GM23338 (cell line): ENCODE results near the gene USP27X. TPM values are rescaled to one million over a fixed set of nuclear protein-coding genes. Genes with fewer than 3 reads are reported as not detected.

Experiments used
- ATAC-seq: fragments of 200-7000 bp; cut with Tn5 transposase; 3 replicates; pipeline ENCODE4 v1.9.1; 2020
- DNase-seq: peaks from one replicate; pipeline ENCODE4 v3.0.0-alpha.2; 2015; ENCODE audit warnings: low spot score
- H2AFZ ChIP-seq: fragments of 200-600 bp; sonication (generic); 2 replicates; pipeline ENCODE4 v1.8.0; 2016; ENCODE audit warnings: antibody characterized with exemption, mild to moderate bottlenecking, moderate library complexity
- H3F3A ChIP-seq: fragments of 200-600 bp; sonication (generic); replicated peaks from 2 replicates; pipeline ENCODE4 v1.8.0; 2017; ENCODE audit warnings: antibody characterized with exemption, mixed run types, low read depth
- H3K27ac ChIP-seq: fragments of 200-600 bp; sonication (generic); 2 replicates; pipeline ENCODE4 v1.6.1; 2016; ENCODE audit warnings: low read depth
- H3K27me3 ChIP-seq: fragments of 200-600 bp; sonication (generic); 2 replicates; pipeline ENCODE4 v1.8.0; 2016; ENCODE audit warnings: mild to moderate bottlenecking, mixed run types, moderate library complexity; ENCODE audit not compliant: insufficient read depth
- H3K36me3 ChIP-seq: fragments of 200-600 bp; sonication (generic); 2 replicates; pipeline ENCODE4 v1.8.0; 2016; ENCODE audit warnings: mild to moderate bottlenecking; ENCODE audit not compliant: insufficient read depth
- H3K4me1 ChIP-seq: fragments of 200-600 bp; sonication (generic); 2 replicates; pipeline ENCODE4 v1.8.0; 2016; ENCODE audit warnings: mild to moderate bottlenecking, moderate library complexity; ENCODE audit not compliant: insufficient read depth
- H3K4me2 ChIP-seq: fragments of 200-600 bp; sonication (generic); 2 replicates; pipeline ENCODE4 v1.7.1; 2017; ENCODE audit warnings: mixed run types
- H3K4me3 ChIP-seq: fragments of 200-600 bp; sonication (generic); 2 replicates; pipeline ENCODE4 v1.6.1; 2016; ENCODE audit warnings: mixed run types
- H3K79me2 ChIP-seq: fragments of 200-600 bp; sonication (generic); replicated peaks from 2 replicates; pipeline ENCODE4 v1.8.0; 2017; ENCODE audit warnings: mild to moderate bottlenecking; ENCODE audit not compliant: insufficient read depth
- H3K9me2 ChIP-seq: fragments of 200-600 bp; sonication (generic); 2 replicates; pipeline ENCODE4 v1.8.0; 2017; ENCODE audit not compliant: insufficient read depth
- H4K20me1 ChIP-seq: fragments of 200-600 bp; sonication (generic); replicated peaks from 2 replicates; pipeline ENCODE4 v1.8.0; 2017; ENCODE audit warnings: mild to moderate bottlenecking; ENCODE audit not compliant: insufficient read depth
- H3K27ac Mint-ChIP-seq: 2 replicates; pipeline ENCODE4 v1.8.0; 2020; ENCODE audit warnings: inconsistent platforms, mild to moderate bottlenecking, moderate library complexity, mixed read lengths
- H3K27me3 Mint-ChIP-seq: 3 replicates; pipeline ENCODE4 v1.8.0; 2022; ENCODE audit warnings: low read depth, mild to moderate bottlenecking, moderate library complexity, mixed read lengths, inconsistent platforms; ENCODE audit not compliant: insufficient read depth, poor library complexity
- H3K36me3 Mint-ChIP-seq: 3 replicates; pipeline ENCODE4 v1.8.0; 2021; ENCODE audit warnings: low read depth, mild to moderate bottlenecking, inconsistent platforms, moderate library complexity, mixed read lengths
- H3K4me1 Mint-ChIP-seq: 3 replicates; pipeline ENCODE4 v1.8.0; 2020; ENCODE audit warnings: mild to moderate bottlenecking, inconsistent platforms, mixed read lengths
- H3K4me3 Mint-ChIP-seq: 3 replicates; pipeline ENCODE4 v1.8.0; 2021; ENCODE audit warnings: moderate library complexity, mild to moderate bottlenecking, inconsistent platforms, mixed read lengths
- H3K9me3 Mint-ChIP-seq: 3 replicates; pipeline ENCODE4 v1.8.0; 2020; ENCODE audit warnings: moderate library complexity, mild to moderate bottlenecking, inconsistent platforms, mixed read lengths
- CTCF ChIP-seq, 2 experiments: fragments of 200-600 bp in 1 of 2; sonication (generic) in 1 of 2; conservative IDR thresholded peaks; 2 replicates each; pipeline versions ENCODE4 v1.5.1 to v1.6.1; 2016 to 2017; ENCODE audit warnings: antibody characterized with exemption in 2 of 2, low read depth in 2 of 2, mild to moderate bottlenecking in 2 of 2, moderate library complexity in 1 of 2
- ETS1 ChIP-seq: IDR thresholded peaks from 2 replicates; pipeline ENCODE4 v1.6.1; 2016; ENCODE audit warnings: antibody characterized with exemption
- EZH2phosphoT487 ChIP-seq: fragments of 200-600 bp; sonication (generic); IDR thresholded peaks from one replicate; pipeline ENCODE4 v1.8.1; 2018; ENCODE audit warnings: antibody characterized with exemption; ENCODE audit not compliant: unreplicated experiment
- JUNB ChIP-seq: IDR thresholded peaks from one replicate; pipeline ENCODE4 v1.6.1; 2016; ENCODE audit warnings: antibody characterized with exemption; ENCODE audit not compliant: unreplicated experiment
- NANOG ChIP-seq: IDR thresholded peaks from 2 replicates; pipeline ENCODE4 v1.6.1; 2016; ENCODE audit warnings: antibody characterized with exemption, borderline replicate concordance
- POLR2AphosphoS5 ChIP-seq: IDR thresholded peaks from 2 replicates; pipeline ENCODE4 v1.6.1; 2016; ENCODE audit warnings: antibody characterized with exemption, low read depth
- REST ChIP-seq: IDR thresholded peaks from one replicate; pipeline ENCODE4 v1.6.1; 2018; ENCODE audit warnings: antibody characterized with exemption; ENCODE audit not compliant: unreplicated experiment
- STAT1 ChIP-seq: IDR thresholded peaks from one replicate; pipeline ENCODE4 v1.6.1; 2016; ENCODE audit warnings: antibody characterized with exemption; ENCODE audit not compliant: unreplicated experiment
- ZNF114 ChIP-seq: fragments of 250-450 bp; sonication (Bioruptor Pico); IDR thresholded peaks from 2 replicates; pipeline ENCODE4 v1.5.0; 2020; ENCODE audit warnings: mild to moderate bottlenecking, moderate library complexity
- ZNF331 ChIP-seq: fragments of 250-450 bp; sonication (Bioruptor Pico); IDR thresholded peaks from 2 replicates; pipeline ENCODE4 v1.5.0; 2020; ENCODE audit warnings: low read depth, mild to moderate bottlenecking, moderate library complexity
- polyA plus RNA-seq: library from polyadenylated mRNA; unstranded; fragments of >200 nt; fragmentation: Nextera tagmentation; extraction: Ambion mirVana; gene quantifications from 2 replicates; pipeline ENCODE4 v1.2.1, GENCODE V29; 2016
- total RNA-seq: library from RNA; depleted of rRNA; stranded (reverse); fragments of >200 nt; shearing (Covaris generic); gene quantifications from 2 replicates; pipeline ENCODE4 v1.2.3, GENCODE V29; 2014

Gene USP27X
- total and polyA plus RNA-seq, 2 experiments from 2014 or later, result 1.1 to 5.0 TPM

- H3K4me3 ChIP-seq, result no peak overlapping the region
- H3K4me3 Mint-ChIP-seq, result peak overlapping the region; percentile 81; the same call in 2 of the 3 replicates
Observed at GRCh38 chrX:49880668-49881067, 1.4 kb downstream of the USP27X start.

GRCh38 chrX:49884290-49884862 lies 5.1 kb downstream of the USP27X start:
- no peak overlapping the region for H3K4me3 ChIP-seq
- peak overlapping the region; percentile 45; the same call in 1 of the 2 replicates for H3K27ac Mint-ChIP-seq
- no peak overlapping the region for H3K4me3 Mint-ChIP-seq

More at GRCh38 chrX:49880668-49881067, 1.4 kb downstream of the USP27X start:
- Histone ChIP-seq H3K4me2 (peak overlapping the region; percentile 76), H3K36me3 (no peaks in the 10 kb centered on the region), H3K9me2 (no peaks in the 10 kb centered on the region), H3K27ac (no peak overlapping the region), H3K79me2 (no peaks in the 10 kb centered on the region), H3K4me1 (no peaks in the 10 kb centered on the region; the same call in 1 of the 2 replicates), H3F3A (no peaks in the 10 kb centered on the region), H3K27me3 (0 out of 2 replicates have a peak, but pooled peaks cover 2% of the 10 kb centered on the region), H2AFZ (no peak overlapping the region), H4K20me1 (no peaks in the 10 kb centered on the region)
- H3K4me1 Mint-ChIP-seq, result peaks cover 12% of the 10 kb centered on the region; the same call in 2 of the 3 replicates
- ATAC-seq, result no peak
- H3K36me3 Mint-ChIP-seq, result peaks cover 4% of the 10 kb centered on the region; the same call in 2 of the 3 replicates
- no peak overlapping the region for H3K27ac Mint-ChIP-seq
- no peak for TF ChIP-seq ZNF114 (CRISPR knock-in tag)
- no peak for TF ChIP-seq ETS1
- no peak for TF ChIP-seq EZH2phosphoT487
- TF ChIP-seq JUNB, result no peak
- TF ChIP-seq REST, result no peak
- no peaks in the 10 kb centered on the region for H3K9me3 Mint-ChIP-seq
- peaks cover 2% of the 10 kb centered on the region for H3K27me3 Mint-ChIP-seq
- no peak for DNase-seq

More at GRCh38 chrX:49884290-49884862, 5.1 kb downstream of the USP27X start:
- TF ChIP-seq STAT1, result no peak
- no peak for TF ChIP-seq NANOG
- peak; percentile 66 to 73 for TF ChIP-seq CTCF (conservative IDR thresholded peaks at IDR 0.05; ENCODE audit: low read depth in 2 of 2)
- no peak for TF ChIP-seq JUNB
- TF ChIP-seq ZNF114 (CRISPR knock-in tag), result no peak
- TF ChIP-seq ETS1, result no peak
- TF ChIP-seq POLR2AphosphoS5, result no peak
- no peak for TF ChIP-seq ZNF331
- DNase-seq (peak; percentile 71), ATAC-seq (peak; percentile 70)
- Histone ChIP-seq H3F3A (no peaks in the 10 kb centered on the region), H2AFZ (no peak overlapping the region), H3K9me2 (no peaks in the 10 kb centered on the region), H3K4me2 (no peak overlapping the region), H3K27ac (no peak overlapping the region), H3K4me1 (no peaks in the 10 kb centered on the region; the same call in 1 of the 2 replicates), H3K27me3 (0 out of 2 replicates have a peak, but pooled peaks cover 2% of the 10 kb centered on the region), H3K36me3 (no peaks in the 10 kb centered on the region), H4K20me1 (no peaks in the 10 kb centered on the region), H3K79me2 (no peaks in the 10 kb centered on the region)
- H3K36me3 Mint-ChIP-seq, result peaks cover 4% of the 10 kb centered on the region; the same call in 2 of the 3 replicates
- H3K27me3 Mint-ChIP-seq, result peaks cover 2% of the 10 kb centered on the region
- H3K4me1 Mint-ChIP-seq, result peaks cover 12% of the 10 kb centered on the region; the same call in 2 of the 3 replicates
- H3K9me3 Mint-ChIP-seq, result no peaks in the 10 kb centered on the region
